Stimulated activated CD8-positive, alpha-beta memory T cell treated with anti-CD3 and anti-CD28 coated beads, Interleukin-7, amount 100 ng/mL, for 4 hours (primary cell): Measurements from ENCODE around the gene NUP35.
"Not testable (repeated sequence)": the region's sequence is repeated elsewhere in the genome, so short reads cannot be mapped to it uniquely, and the experiment has no call there.

Source experiments
- DNase-seq, 2 donors: peaks; one replicate each; pipeline ENCODE4 v3.0.0-alpha.2; 2020; ENCODE audit warnings: low read depth in 2 of 2

The NUP35 gene

GRCh38 chr2:183134016-183134415 is 9.8 kb downstream of the NUP35 start:
- no peak for DNase-seq

GRCh38 chr2:183148955-183149354 is 24.7 kb downstream of the NUP35 start:
- no peak for DNase-seq

- no peak for DNase-seq
These were observed 25.2 kb downstream of the NUP35 start for GRCh38 chr2:183149489-183149888.

- not testable (repeated sequence) for DNase-seq
These were observed 28.0 kb downstream of the NUP35 start for GRCh38 chr2:183152280-183152679.

GRCh38 chr2:183153967-183154366 is 29.7 kb downstream of the NUP35 start:
- DNase-seq, result no peak

- DNase-seq, result not testable (repeated sequence)
These were observed 30.5 kb downstream of the NUP35 start for GRCh38 chr2:183154772-183155171.

GRCh38 chr2:183157131-183157530 is 32.9 kb downstream of the NUP35 start:
- no peak for DNase-seq

- no peak for DNase-seq
These were observed 38.1 kb downstream of the NUP35 start for GRCh38 chr2:183162362-183162761.

- no peak for DNase-seq
These were observed 39.8 kb downstream of the NUP35 start for GRCh38 chr2:183163821-183164649.

- DNase-seq, result no peak
These were observed 40.4 kb downstream of the NUP35 start for GRCh38 chr2:183164650-183165015.

GRCh38 chr2:183166210-183166609 is 42.0 kb downstream of the NUP35 start:
- DNase-seq, result no peak

GRCh38 chr2:183166976-183167375 is 42.7 kb downstream of the NUP35 start:
- not testable (repeated sequence) for DNase-seq

- DNase-seq, result no peak
These were observed 48.1 kb downstream of the NUP35 start for GRCh38 chr2:183172220-183172887.

GRCh38 chr2:183179156-183179555 is 54.9 kb downstream of the NUP35 start:
- DNase-seq, result no peak

- no peak for DNase-seq
These were observed 61.3 kb downstream of the NUP35 start for GRCh38 chr2:183185534-183185933.

GRCh38 chr2:183186296-183186695 is 62.1 kb downstream of the NUP35 start:
- no peak for DNase-seq

- no peak for DNase-seq
These were observed 62.5 kb downstream of the NUP35 start for GRCh38 chr2:183186766-183187165.

GRCh38 chr2:183192343-183192742 is 68.1 kb downstream of the NUP35 start:
- no peak for DNase-seq

GRCh38 chr2:183193904-183194303 is 69.7 kb downstream of the NUP35 start:
- DNase-seq, result no peak

GRCh38 chr2:183195397-183195796 is 71.2 kb downstream of the NUP35 start:
- DNase-seq, result no peak

- no peak for DNase-seq
These were observed 71.8 kb downstream of the NUP35 start for GRCh38 chr2:183195998-183196409.

GRCh38 chr2:183204397-183204796 is 80.2 kb downstream of the NUP35 start:
- DNase-seq, result no peak

- DNase-seq, result no peak
These were observed 82.9 kb downstream of the NUP35 start for GRCh38 chr2:183207110-183207509.
